H9 (cell line): ENCODE results near the gene CFAP73. TPM values are rescaled to one million over a fixed set of nuclear protein-coding genes. Genes with fewer than 3 reads are reported as not detected.

Experiments used
- DNase-seq: peaks from one replicate; pipeline ENCODE4 v3.0.0-alpha.2; 2017
- H2AFZ ChIP-seq: one replicate; pipeline ENCODE4 v1.6.1; 2013; ENCODE audit warnings: mild to moderate bottlenecking, low read length, control low read depth, moderate library complexity
- H2AK5ac ChIP-seq: 2 replicates; pipeline ENCODE4 v1.6.1; 2013; ENCODE audit warnings: low read length, control low read depth, mixed read lengths; ENCODE audit not compliant: insufficient read length
- H2BK120ac ChIP-seq: one replicate; pipeline ENCODE4 v1.6.1; 2013; ENCODE audit warnings: low read depth, mild to moderate bottlenecking, low read length, control low read depth, inconsistent platforms; ENCODE audit not compliant: poor library complexity, severe bottlenecking
- H2BK12ac ChIP-seq: 2 replicates; pipeline ENCODE4 v1.6.1; 2013; ENCODE audit warnings: low read length, control low read depth, mixed read lengths, low read depth; ENCODE audit not compliant: insufficient read length
- H2BK15ac ChIP-seq: 2 replicates; pipeline ENCODE4 v1.6.1; 2013; ENCODE audit warnings: low read depth, low read length, control low read depth
- H2BK20ac ChIP-seq: one replicate; pipeline ENCODE4 v1.6.1; 2013; ENCODE audit warnings: low read depth, mild to moderate bottlenecking, low read length, control low read depth, inconsistent platforms; ENCODE audit not compliant: poor library complexity, severe bottlenecking
- H2BK5ac ChIP-seq: 2 replicates; pipeline ENCODE4 v1.6.1; 2013; ENCODE audit warnings: low read length, control low read depth, mixed read lengths; ENCODE audit not compliant: insufficient read length
- H3K14ac ChIP-seq: 2 replicates; pipeline ENCODE4 v1.6.1; 2013; ENCODE audit warnings: low read length, control low read depth; ENCODE audit not compliant: insufficient read depth
- H3K18ac ChIP-seq: 2 replicates; pipeline ENCODE4 v1.6.1; 2013; ENCODE audit warnings: low read depth, mild to moderate bottlenecking, mixed read lengths, low read length, control low read depth; ENCODE audit not compliant: insufficient read length
- H3K23ac ChIP-seq: 2 replicates; pipeline ENCODE4 v1.6.1; 2013; ENCODE audit warnings: low read length, control low read depth, mixed read lengths, low read depth; ENCODE audit not compliant: insufficient read length
- H3K23me2 ChIP-seq: 2 replicates; pipeline ENCODE4 v1.6.1; 2013; ENCODE audit warnings: low read depth, mild to moderate bottlenecking, mixed read lengths, low read length, control low read depth; ENCODE audit not compliant: insufficient read length, poor library complexity, severe bottlenecking
- H3K27ac ChIP-seq: 2 replicates; pipeline ENCODE4 v1.5.1; 2013; ENCODE audit warnings: low read length, control low read depth, mixed read lengths, low read depth; ENCODE audit not compliant: insufficient read length
- H3K27me3 ChIP-seq: 2 replicates; pipeline ENCODE4 v1.6.1; 2013; ENCODE audit warnings: low read length, control low read depth, inconsistent platforms; ENCODE audit not compliant: insufficient read depth
- H3K4ac ChIP-seq: 2 replicates; pipeline ENCODE4 v1.6.1; 2013; ENCODE audit warnings: low read depth, mild to moderate bottlenecking, control low read depth, inconsistent platforms, low read length, moderate library complexity
- H3K4me1 ChIP-seq: 2 replicates; pipeline ENCODE4 v1.6.1; 2013; ENCODE audit warnings: low read length, control low read depth, inconsistent platforms; ENCODE audit not compliant: insufficient read depth
- H3K4me2 ChIP-seq: 2 replicates; pipeline ENCODE4 v1.6.1; 2013; ENCODE audit warnings: low read length, control low read depth, mixed read lengths; ENCODE audit not compliant: insufficient read length, insufficient read depth
- H3K56ac ChIP-seq: 2 replicates; pipeline ENCODE4 v1.6.1; 2013; ENCODE audit warnings: low read depth, mild to moderate bottlenecking, mixed read lengths, low read length, control low read depth; ENCODE audit not compliant: insufficient read length
- H3K79me1 ChIP-seq: 2 replicates; pipeline ENCODE4 v1.6.1; 2013; ENCODE audit warnings: low read depth, mild to moderate bottlenecking, moderate library complexity, low read length, control low read depth, inconsistent platforms; ENCODE audit not compliant: insufficient read depth, poor library complexity, severe bottlenecking
- H3K79me2 ChIP-seq: 2 replicates; pipeline ENCODE4 v1.6.1; 2013; ENCODE audit warnings: low read length, control low read depth, inconsistent platforms; ENCODE audit not compliant: insufficient read depth
- H3K9ac ChIP-seq: 2 replicates; pipeline ENCODE4 v1.6.1; 2013; ENCODE audit warnings: low read length, control low read depth, mixed read lengths; ENCODE audit not compliant: insufficient read length; ENCODE audit errors: extremely low read depth
- H3K9me3 ChIP-seq: one replicate; pipeline ENCODE4 v1.6.1; 2013; ENCODE audit warnings: low read depth, low read length, inconsistent platforms; ENCODE audit not compliant: control insufficient read depth
- H3T11ph ChIP-seq: one replicate; pipeline ENCODE4 v1.6.1; 2013; ENCODE audit warnings: mild to moderate bottlenecking, low read length, control low read depth, inconsistent platforms
- H4K20me1 ChIP-seq: one replicate; pipeline ENCODE4 v1.6.1; 2013; ENCODE audit not compliant: control insufficient read depth, insufficient read length, insufficient read depth
- H4K5ac ChIP-seq: 2 replicates; pipeline ENCODE4 v1.6.1; 2013; ENCODE audit warnings: low read depth, mild to moderate bottlenecking, mixed read lengths, low read length, control low read depth; ENCODE audit not compliant: insufficient read length
- H4K8ac ChIP-seq: replicated peaks from 2 replicates; pipeline ENCODE4 v1.6.1; 2013; ENCODE audit warnings: low read length, control low read depth, mixed read lengths, low read depth; ENCODE audit not compliant: insufficient read length
- H4K91ac ChIP-seq: 2 replicates; pipeline ENCODE4 v1.6.1; 2013; ENCODE audit warnings: low read depth, mild to moderate bottlenecking, moderate library complexity, mixed read lengths, low read length, control low read depth; ENCODE audit not compliant: insufficient read length
- H3K27ac Mint-ChIP-seq, 3 experiments: 2 replicates in 2 of 3; 3 replicates in 1 of 3; pipeline ENCODE4 v1.8.0; 2020 to 2021; ENCODE audit warnings: mixed read lengths in 3 of 3, mild to moderate bottlenecking in 1 of 3, moderate library complexity in 1 of 3
- H3K27me3 Mint-ChIP-seq: 2 replicates; pipeline ENCODE4 v1.8.0; 2021; ENCODE audit warnings: low read depth, mild to moderate bottlenecking, moderate library complexity, mixed read lengths
- H3K36me3 Mint-ChIP-seq, 3 experiments: 2 replicates in 2 of 3; 3 replicates in 1 of 3; pipeline ENCODE4 v1.8.0; 2020 to 2021; ENCODE audit warnings: low read depth in 3 of 3, mixed read lengths in 3 of 3; ENCODE audit not compliant: insufficient read depth in 1 of 3
- H3K4me1 Mint-ChIP-seq, 2 experiments: 2 replicates each; pipeline ENCODE4 v1.8.0; 2020; ENCODE audit warnings: mixed read lengths in 2 of 2
- H3K4me3 Mint-ChIP-seq, 2 experiments: 2 replicates in 1 of 2; 3 replicates in 1 of 2; pipeline ENCODE4 v1.8.0; 2020 to 2021; ENCODE audit warnings: mild to moderate bottlenecking in 2 of 2, mixed read lengths in 2 of 2, moderate library complexity in 1 of 2
- H3K9me3 Mint-ChIP-seq, 2 experiments: 2 replicates in 1 of 2; 3 replicates in 1 of 2; pipeline ENCODE4 v1.8.0; 2020; ENCODE audit warnings: mild to moderate bottlenecking in 2 of 2, mixed read lengths in 2 of 2, moderate library complexity in 1 of 2
- CTCF ChIP-seq: fragments of 200-600 bp; sonication (generic); conservative IDR thresholded peaks from 3 replicates; pipeline ENCODE4 v1.8.0; 2021; ENCODE audit warnings: antibody characterized with exemption, mild to moderate bottlenecking
- WGBS: extraction: QIAGEN DNeasy Blood & Tissue Kit; methylation state at CpG from one replicate; pipeline ENCODE4 v1.1.7; 2013; ENCODE audit warnings: missing lambda C conversion rate, low lambda C conversion rate, mixed read lengths; ENCODE audit not compliant: insufficient read length; ENCODE audit errors: extremely low coverage; 5-methylcytosine and 5-hydroxymethylcytosine counted together
- total RNA-seq: library from RNA; stranded (reverse); gene quantifications from 2 replicates; pipeline ENCODE4 v1.2.1, GENCODE V29; 2021

The CFAP73 gene
- total RNA-seq, 1 experiment from 2014 or later: not detected

DNA sequence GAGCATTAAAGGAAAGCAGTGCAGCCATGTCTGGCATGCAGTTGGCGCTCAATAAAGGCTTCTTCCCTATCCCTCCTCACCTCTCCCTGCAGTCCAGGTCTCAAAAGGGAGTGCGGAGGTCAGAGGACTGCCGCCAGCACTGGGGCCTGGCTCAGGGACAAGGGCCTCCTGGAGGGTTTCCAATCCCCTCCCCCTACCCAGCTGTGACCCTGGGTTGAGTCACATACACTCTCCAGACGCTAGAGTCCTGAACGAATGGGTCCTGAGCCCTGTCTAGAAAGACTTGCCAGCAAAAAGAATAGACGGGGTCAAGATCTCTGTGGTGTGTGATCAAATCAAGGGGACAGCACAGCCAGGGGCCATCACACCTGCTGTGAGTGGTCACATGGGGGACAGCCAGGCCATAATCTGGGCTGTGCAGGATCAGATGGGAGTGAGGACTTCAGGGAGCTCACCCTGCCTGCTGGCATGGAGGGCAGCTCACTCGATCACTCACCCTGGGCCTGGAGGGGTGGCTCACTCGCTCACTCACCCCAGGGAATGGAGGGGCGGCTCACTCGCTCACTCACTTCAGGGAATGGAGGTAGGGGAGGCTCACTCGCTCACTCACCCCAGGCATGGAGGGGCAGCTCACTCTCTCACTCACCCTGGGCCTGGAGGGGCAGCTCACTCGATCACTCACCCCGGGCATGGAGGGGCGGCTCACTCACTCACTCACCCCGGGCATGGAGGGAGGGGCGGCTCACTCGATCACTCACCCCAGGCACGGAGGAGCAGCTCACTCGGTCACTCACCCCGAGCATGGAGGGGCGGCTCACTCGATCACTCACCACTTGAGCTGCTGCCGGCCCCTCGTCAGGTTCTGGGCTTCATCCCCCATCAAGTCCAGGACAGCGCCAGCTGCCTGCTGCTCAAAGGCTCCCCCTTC is 12.8 kb downstream of the CFAP73 start:
- Histone ChIP-seq H3K27me3 (no peaks in the 10 kb centered on the region), H3K4ac (no peak overlapping the region)

More for the DNA sequence above, 12.8 kb downstream of the CFAP73 start:
- H3T11ph ChIP-seq: no peak overlapping the region
- peak overlapping the region in 1 of 2 experiments; percentile 65; a peak in 1 of 5 replicates for H3K4me3 Mint-ChIP-seq
- H4K8ac ChIP-seq: no peak overlapping the region
- no peak overlapping the region for H2BK12ac ChIP-seq
- peak overlapping the region; percentile 37 for H3K4me2 ChIP-seq
- no peak overlapping the region for H2BK20ac ChIP-seq
- H4K91ac ChIP-seq: no peak overlapping the region
- no peak overlapping the region; the same call in 1 of the 2 replicates for H3K14ac ChIP-seq
- H3K79me2 ChIP-seq: no peaks in the 10 kb centered on the region
- no peak overlapping the region for H2BK5ac ChIP-seq
- TF ChIP-seq CTCF: no peak
- no peaks in the 10 kb centered on the region; the same call in 1 of the 2 replicates for H3K27me3 Mint-ChIP-seq
- H2BK120ac ChIP-seq: no peak overlapping the region
- no peak overlapping the region for H2AK5ac ChIP-seq
- H3K4me1 Mint-ChIP-seq: peaks cover 11 to 25% of the 10 kb centered on the region in 2 experiments
- peaks cover 21 to 75% (median 68%) of the 10 kb centered on the region in 3 experiments for H3K36me3 Mint-ChIP-seq
- no CpG with 5 or more reads among the region's 25 CpGs for WGBS
- no peak overlapping the region for H3K27ac ChIP-seq
- H2AFZ ChIP-seq: no peak overlapping the region
- no peak overlapping the region for H3K23ac ChIP-seq
- DNase-seq: peak; percentile 67
- H3K79me1 ChIP-seq: no peaks in the 10 kb centered on the region
- H4K20me1 ChIP-seq: no peaks in the 10 kb centered on the region
- peak overlapping the region; percentile 55 to 89 (median 79); a peak in 5 of 7 replicates for H3K27ac Mint-ChIP-seq
- H3K4me1 ChIP-seq: no peaks in the 10 kb centered on the region
- H2BK15ac ChIP-seq: no peak overlapping the region
- H4K5ac ChIP-seq: no peak overlapping the region
- H3K18ac ChIP-seq: no peak overlapping the region
- H3K9me3 ChIP-seq: no peaks in the 10 kb centered on the region
- no peak overlapping the region for H3K9ac ChIP-seq
- no peaks in the 10 kb centered on the region for H3K9me3 Mint-ChIP-seq
- no peak overlapping the region for H3K56ac ChIP-seq
- H3K23me2 ChIP-seq: peaks cover 3% of the 10 kb centered on the region
